Upper lobe of left lung (tissue), 4 donors: ENCODE measurements around the gene TUBA3D.
"Not testable (repeated sequence)": the region's sequence is repeated elsewhere in the genome, so short reads cannot be mapped to it uniquely, and the experiment has no call there.

Source experiments
- POLR2A ChIP-seq, 4 donors: fragments of 450-650 bp; IDR thresholded peaks; one replicate each; pipeline ENCODE4 v1.5.1; 2016 to 2017; ENCODE audit warnings: antibody characterized with exemption in 4 of 4, mild to moderate bottlenecking in 2 of 4
- POLR2AphosphoS5 ChIP-seq, 2 donors: sonication (generic); formaldehyde crosslinking; IDR thresholded peaks; one replicate each; pipeline ENCODE4 v1.5.1; 2017; ENCODE audit warnings: antibody characterized with exemption in 2 of 2
- TF ChIP-seq, protein P1 (sequence below), 6 experiments: fragments of 450-650 bp in 4 of 6; fragments of 200-600 bp in 2 of 6; sonication (generic) in 2 of 6; IDR thresholded peaks; one replicate each; pipeline ENCODE4 v1.5.1; 2016 to 2019; ENCODE audit warnings: antibody characterized with exemption in 6 of 6

DNA sequence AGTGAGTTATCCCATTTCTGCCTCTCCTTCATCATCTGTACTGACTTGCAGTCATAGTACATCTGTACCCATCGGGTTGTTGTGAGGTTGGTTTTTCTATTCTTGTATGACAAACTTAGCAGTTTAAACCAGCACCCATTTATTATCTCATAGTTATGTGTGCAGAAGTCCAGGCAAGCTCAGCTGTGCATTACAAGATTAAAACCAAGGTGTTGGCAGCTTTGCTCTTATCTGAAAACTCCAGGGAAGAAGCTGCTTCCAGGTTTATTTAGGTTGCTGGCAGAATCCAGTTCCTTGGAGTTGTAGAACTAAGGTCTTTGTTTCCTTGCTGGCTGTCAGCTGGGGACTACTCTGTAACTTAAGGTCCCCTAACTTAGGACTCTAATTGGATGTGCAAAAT is 19.6 kb downstream of the TUBA3D start:
- TF ChIP-seq POLR2A, POLR2AphosphoS5 (IDR thresholded peaks at IDR 0.05): not testable (repeated sequence)
- TF ChIP-seq, protein P1, sequence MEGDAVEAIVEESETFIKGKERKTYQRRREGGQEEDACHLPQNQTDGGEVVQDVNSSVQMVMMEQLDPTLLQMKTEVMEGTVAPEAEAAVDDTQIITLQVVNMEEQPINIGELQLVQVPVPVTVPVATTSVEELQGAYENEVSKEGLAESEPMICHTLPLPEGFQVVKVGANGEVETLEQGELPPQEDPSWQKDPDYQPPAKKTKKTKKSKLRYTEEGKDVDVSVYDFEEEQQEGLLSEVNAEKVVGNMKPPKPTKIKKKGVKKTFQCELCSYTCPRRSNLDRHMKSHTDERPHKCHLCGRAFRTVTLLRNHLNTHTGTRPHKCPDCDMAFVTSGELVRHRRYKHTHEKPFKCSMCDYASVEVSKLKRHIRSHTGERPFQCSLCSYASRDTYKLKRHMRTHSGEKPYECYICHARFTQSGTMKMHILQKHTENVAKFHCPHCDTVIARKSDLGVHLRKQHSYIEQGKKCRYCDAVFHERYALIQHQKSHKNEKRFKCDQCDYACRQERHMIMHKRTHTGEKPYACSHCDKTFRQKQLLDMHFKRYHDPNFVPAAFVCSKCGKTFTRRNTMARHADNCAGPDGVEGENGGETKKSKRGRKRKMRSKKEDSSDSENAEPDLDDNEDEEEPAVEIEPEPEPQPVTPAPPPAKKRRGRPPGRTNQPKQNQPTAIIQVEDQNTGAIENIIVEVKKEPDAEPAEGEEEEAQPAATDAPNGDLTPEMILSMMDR (IDR thresholded peaks at IDR 0.05), result not testable (repeated sequence)
